Vagina (tissue), 2 donors: Measurements from ENCODE around the gene SCGB1D1. TPM values are rescaled to one million over a fixed set of nuclear protein-coding genes. Genes with fewer than 3 reads are reported as not detected.

Experiments used
- DNase-seq, 2 donors: peaks; one replicate each; pipeline ENCODE4 v3.0.0-alpha.2; 2017; ENCODE audit errors: extremely low spot score in 2 of 2
- H3K27ac ChIP-seq: fragments of 200-600 bp; sonication (generic); one replicate; pipeline ENCODE4 v1.5.1; 2019
- H3K27me3 ChIP-seq: fragments of 200-600 bp; sonication (generic); one replicate; pipeline ENCODE4 v1.5.1; 2019
- H3K36me3 ChIP-seq, 2 donors: fragments of 200-600 bp; sonication (generic); one replicate each; pipeline ENCODE4 v1.5.1; 2017 to 2019
- H3K4me1 ChIP-seq: fragments of 200-600 bp; sonication (generic); one replicate; pipeline ENCODE4 v1.5.1; 2019
- H3K4me3 ChIP-seq, 2 donors: fragments of 200-600 bp; sonication (generic); 1 replicate in 1 of 2; 2 replicates in 1 of 2; pipeline ENCODE4 v1.5.1; 2016 to 2019
- H3K9me3 ChIP-seq: fragments of 200-600 bp; sonication (generic); one replicate; pipeline ENCODE4 v1.5.1; 2019
- CTCF ChIP-seq, 3 experiments: fragments of 450-650 bp in 2 of 3; fragments of 200-600 bp in 1 of 3; sonication (generic) in 1 of 3; IDR thresholded peaks; one replicate each; pipeline ENCODE4 v1.5.1; 2017 to 2019; ENCODE audit warnings: antibody characterized with exemption in 3 of 3, mild to moderate bottlenecking in 2 of 3, moderate library complexity in 2 of 3
- POLR2A ChIP-seq, 2 donors: fragments of 450-650 bp; IDR thresholded peaks; one replicate each; pipeline ENCODE4 v1.6.1; 2017; ENCODE audit warnings: antibody characterized with exemption in 2 of 2, mild to moderate bottlenecking in 2 of 2, moderate library complexity in 2 of 2
- POLR2AphosphoS5 ChIP-seq, 2 donors: sonication (generic); formaldehyde crosslinking; IDR thresholded peaks; one replicate each; pipeline ENCODE4 v1.9.0; 2017; ENCODE audit warnings: antibody characterized with exemption in 2 of 2, mild to moderate bottlenecking in 2 of 2, low read depth in 1 of 2; ENCODE audit not compliant: insufficient read depth in 1 of 2
- intact Hi-C: fragments of 100-400 bp; cut with DNase I; formaldehyde crosslinking; loops from one replicate; pipeline ENCODE4 v1.15.1; 2023
- total RNA-seq: library from RNA; depleted of rRNA; stranded (reverse); fragments of >200 nt; gene quantifications from one replicate; pipeline ENCODE4 v1.2.3, GENCODE V29; 2016

Gene SCGB1D1, protein sequence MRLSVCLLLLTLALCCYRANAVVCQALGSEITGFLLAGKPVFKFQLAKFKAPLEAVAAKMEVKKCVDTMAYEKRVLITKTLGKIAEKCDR
- total RNA-seq, result not detected

DNA sequence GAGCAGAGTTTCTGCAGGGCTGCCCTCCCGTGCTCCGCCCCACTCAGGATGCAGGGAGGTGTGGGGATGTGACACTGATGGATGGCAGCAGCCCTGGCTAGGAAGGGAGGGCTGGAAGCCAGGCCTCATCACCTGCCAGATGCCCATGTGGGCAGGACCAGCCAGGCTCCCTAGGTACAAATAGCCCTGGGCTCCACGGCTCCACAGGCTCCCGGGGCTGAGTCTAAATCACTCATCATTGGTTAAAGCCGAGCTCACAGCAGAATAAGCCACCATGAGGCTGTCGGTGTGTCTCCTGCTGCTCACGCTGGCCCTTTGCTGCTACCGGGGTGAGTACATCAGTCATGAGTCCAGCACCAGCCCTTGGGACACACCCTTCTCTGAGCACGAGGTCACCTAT, at the start of gene SCGB1D1:
Gene SCGB1D1 (plus strand): TSS at position 206 of the 400 bp plus-strand sequence. CDS start 69 bp downstream, at position 275.
- intact Hi-C loops, result no loop called here
- no peak for DNase-seq

DNA sequence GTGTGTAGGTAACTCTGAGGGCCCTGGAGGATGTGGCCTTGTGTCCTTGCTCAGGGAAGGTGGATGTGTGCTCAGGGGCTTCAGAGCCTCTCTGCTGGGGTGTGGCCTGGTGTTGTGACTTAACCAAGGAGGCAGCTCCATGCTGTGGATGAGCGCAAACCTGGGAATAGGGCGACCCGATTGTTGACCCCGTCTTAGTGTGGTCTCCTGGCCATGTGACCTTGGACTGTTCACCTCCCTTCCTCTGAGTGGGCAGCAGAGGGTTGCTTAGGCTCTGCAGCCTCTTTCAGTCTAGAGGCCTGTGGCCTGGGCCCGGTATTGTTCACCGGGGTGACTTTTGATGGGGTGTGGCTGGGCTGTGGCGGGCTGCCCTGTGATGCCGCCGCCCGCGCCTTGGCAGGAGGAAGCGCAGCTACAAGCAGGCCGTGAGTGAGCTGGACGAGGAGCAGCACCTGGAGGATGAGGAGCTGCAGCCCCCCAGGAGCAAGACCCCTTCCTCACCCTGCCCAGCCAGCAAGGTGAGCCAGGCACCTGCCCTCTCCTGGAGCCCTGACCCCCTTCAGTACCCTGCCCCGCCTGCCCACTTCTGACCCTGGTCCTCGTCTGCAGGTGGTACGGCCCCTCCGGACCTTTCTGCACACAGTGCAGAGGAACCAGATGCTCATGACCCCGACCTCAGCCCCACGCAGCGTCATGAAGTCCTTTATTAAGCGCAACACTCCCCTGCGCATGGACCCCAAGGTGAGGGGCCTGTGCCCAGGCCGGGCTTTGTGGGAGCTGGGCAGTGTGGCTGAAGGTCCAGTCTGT, 49.5 kb upstream of the SCGB1D1 start:
- peaks cover 0 to 44% of the 10 kb centered on the region in 2 donors for H3K36me3 ChIP-seq
- H3K4me1 ChIP-seq, result no peaks in the 10 kb centered on the region
- DNase-seq, result peak in 1 of 2 donors; percentile 89
- intact Hi-C loops, result no loop called here
- TF ChIP-seq POLR2AphosphoS5 (IDR thresholded peaks at IDR 0.05; ENCODE audit: insufficient read depth in 1 of 2, low read depth in 1 of 2), result no peak
- TF ChIP-seq CTCF (IDR thresholded peaks at IDR 0.05), result no peak
- TF ChIP-seq POLR2A (IDR thresholded peaks at IDR 0.05), result no peak
- no peak overlapping the region for H3K27ac ChIP-seq
- H3K9me3 ChIP-seq, result no peaks in the 10 kb centered on the region
- no peaks in the 10 kb centered on the region for H3K27me3 ChIP-seq
- no peak overlapping the region for H3K4me3 ChIP-seq

More for the DNA sequence above, at the start of gene SCGB1D1:
- Histone ChIP-seq H3K36me3 (no peaks in the 10 kb centered on the region), H3K9me3 (no peaks in the 10 kb centered on the region), H3K4me3 (no peak within 1 kb of the TSS), H3K27ac (no peak within 1 kb of the TSS), H3K4me1 (no peaks in the 10 kb centered on the region), H3K27me3 (no peaks in the 10 kb centered on the region)
- TF ChIP-seq POLR2AphosphoS5 (IDR thresholded peaks at IDR 0.05; ENCODE audit: insufficient read depth in 1 of 2, low read depth in 1 of 2) (no peak), CTCF (IDR thresholded peaks at IDR 0.05) (no peak), POLR2A (IDR thresholded peaks at IDR 0.05) (no peak)

GRCh38 chr11:62141111-62142042, 48.6 kb upstream of the SCGB1D1 start:
- TF ChIP-seq POLR2AphosphoS5 (IDR thresholded peaks at IDR 0.05; ENCODE audit: insufficient read depth in 1 of 2, low read depth in 1 of 2) (no peak), CTCF (IDR thresholded peaks at IDR 0.05) (no peak), POLR2A (IDR thresholded peaks at IDR 0.05) (no peak)
- peaks cover 0 to 48% of the 10 kb centered on the region in 2 donors for H3K36me3 ChIP-seq
- intact Hi-C loops, result no loop called here
- H3K27me3 ChIP-seq, result no peaks in the 10 kb centered on the region
- H3K4me1 ChIP-seq, result no peaks in the 10 kb centered on the region
- DNase-seq, result peak in 1 of 2 donors; percentile 79
- H3K4me3 ChIP-seq, result no peak overlapping the region
- H3K27ac ChIP-seq, result no peak overlapping the region
- no peaks in the 10 kb centered on the region for H3K9me3 ChIP-seq

DNA sequence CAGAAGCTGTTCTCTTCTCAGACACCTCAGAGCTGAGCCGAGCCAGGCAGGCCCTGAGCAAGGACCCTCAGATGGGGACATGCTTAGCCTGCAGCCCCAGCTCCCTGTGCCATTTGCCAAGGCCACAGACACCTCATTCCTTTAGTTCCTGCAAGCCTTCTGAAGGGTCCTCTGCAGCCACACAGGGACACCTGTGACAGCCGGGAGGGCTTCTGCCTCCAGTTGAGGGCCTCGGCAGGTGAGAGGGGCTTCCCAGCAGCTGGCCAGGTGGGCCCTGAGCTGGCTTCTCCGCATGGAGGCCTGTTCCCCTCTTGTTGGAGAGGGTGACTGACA, 48.0 kb upstream of the SCGB1D1 start:
- Histone ChIP-seq H3K4me1 (no peaks in the 10 kb centered on the region), H3K36me3 (peaks cover 0 to 54% of the 10 kb centered on the region in 2 donors), H3K27me3 (no peaks in the 10 kb centered on the region), H3K27ac (no peak overlapping the region), H3K9me3 (no peaks in the 10 kb centered on the region), H3K4me3 (no peak overlapping the region)
- TF ChIP-seq POLR2A (IDR thresholded peaks at IDR 0.05) (no peak), POLR2AphosphoS5 (IDR thresholded peaks at IDR 0.05; ENCODE audit: insufficient read depth in 1 of 2, low read depth in 1 of 2) (no peak), CTCF (IDR thresholded peaks at IDR 0.05) (no peak)
- DNase-seq, result no peak
- intact Hi-C loops, result no loop called here
